Inflammatory macrophage (primary cell): Measurements from ENCODE around the gene NFIX.

Experiments used
- DNase-seq, 2 donors: peaks; one replicate each; pipeline ENCODE4 v3.0.0-alpha.2; 2020 to 2022

The NFIX gene

DNA sequence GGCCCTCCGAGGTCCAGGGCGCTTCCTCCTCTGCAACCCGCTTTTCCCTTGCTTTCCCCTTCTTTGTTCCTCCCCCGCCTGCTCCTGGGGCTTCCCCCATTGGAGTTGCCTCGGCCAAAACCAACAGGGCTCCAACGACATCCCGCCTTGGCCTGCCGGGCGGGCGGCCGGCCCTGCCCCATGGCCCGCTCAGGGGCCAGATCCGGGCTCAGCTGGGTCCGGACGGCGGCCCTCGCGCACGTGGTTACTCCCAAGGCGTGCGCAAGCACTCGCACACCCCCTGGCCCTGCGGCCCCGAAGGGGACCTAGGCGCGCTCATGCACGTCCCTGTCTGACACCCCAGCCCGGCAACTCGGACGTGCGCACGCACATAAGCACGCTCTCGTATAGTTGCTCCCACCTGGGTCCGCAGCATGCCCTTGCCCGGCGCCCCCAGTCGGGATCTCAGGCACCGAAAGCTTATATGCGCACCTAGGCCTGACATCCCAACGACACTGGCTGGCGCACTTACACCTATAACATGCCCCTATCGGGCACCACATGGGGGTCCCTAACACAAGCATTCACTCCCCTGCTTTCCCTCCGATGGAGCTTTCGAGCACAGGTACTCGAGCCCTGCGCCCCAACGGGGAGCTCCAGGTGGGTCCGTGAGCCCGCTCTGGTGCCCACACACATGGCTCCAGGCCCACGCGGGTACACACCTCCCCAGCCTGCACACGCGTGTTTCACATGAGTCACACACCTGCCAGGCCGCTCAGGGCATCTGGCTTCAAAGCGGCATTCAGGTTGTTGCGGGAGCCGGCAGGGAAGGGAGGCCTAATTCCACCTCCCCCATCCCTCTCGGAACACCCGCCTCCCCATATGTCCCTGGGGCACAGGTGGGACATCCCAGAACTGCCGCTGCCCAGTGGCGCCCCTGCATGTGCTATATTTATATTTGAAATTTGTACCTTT, 15.0 kb downstream of the NFIX start:
- no peak for DNase-seq

DNA sequence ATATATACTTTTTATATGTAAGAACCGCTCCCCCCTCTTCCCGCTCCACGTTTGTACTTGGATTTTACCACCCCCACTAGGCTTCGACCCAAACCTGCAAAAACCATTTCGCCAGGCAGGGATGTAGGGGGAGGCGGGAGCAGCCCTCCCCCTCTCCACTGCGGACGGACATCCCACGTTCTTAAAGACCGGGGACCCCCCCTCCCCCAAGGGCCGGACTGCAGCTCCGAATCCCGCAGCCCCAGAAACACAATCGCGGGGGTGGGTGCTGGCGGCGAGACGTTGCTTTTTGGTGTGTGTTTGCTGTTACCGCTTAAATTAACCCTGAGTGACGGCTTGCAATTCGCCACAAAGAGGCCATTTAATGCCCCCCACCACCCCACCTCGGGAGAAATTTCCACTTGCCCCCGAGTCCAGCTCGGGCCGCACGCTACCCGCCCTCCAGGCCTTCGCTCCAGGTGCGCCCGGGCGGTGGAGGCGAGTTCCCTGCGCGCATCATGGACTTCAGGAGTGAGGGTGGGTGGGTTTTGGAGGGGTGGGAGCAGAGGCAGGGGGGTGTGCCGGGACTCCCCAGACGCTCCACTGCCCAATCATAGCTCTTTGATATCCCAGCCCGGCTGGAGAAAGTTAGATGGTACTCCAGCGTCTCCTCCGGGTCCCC, 15.8 kb downstream of the NFIX start:
- DNase-seq, result no peak

DNA sequence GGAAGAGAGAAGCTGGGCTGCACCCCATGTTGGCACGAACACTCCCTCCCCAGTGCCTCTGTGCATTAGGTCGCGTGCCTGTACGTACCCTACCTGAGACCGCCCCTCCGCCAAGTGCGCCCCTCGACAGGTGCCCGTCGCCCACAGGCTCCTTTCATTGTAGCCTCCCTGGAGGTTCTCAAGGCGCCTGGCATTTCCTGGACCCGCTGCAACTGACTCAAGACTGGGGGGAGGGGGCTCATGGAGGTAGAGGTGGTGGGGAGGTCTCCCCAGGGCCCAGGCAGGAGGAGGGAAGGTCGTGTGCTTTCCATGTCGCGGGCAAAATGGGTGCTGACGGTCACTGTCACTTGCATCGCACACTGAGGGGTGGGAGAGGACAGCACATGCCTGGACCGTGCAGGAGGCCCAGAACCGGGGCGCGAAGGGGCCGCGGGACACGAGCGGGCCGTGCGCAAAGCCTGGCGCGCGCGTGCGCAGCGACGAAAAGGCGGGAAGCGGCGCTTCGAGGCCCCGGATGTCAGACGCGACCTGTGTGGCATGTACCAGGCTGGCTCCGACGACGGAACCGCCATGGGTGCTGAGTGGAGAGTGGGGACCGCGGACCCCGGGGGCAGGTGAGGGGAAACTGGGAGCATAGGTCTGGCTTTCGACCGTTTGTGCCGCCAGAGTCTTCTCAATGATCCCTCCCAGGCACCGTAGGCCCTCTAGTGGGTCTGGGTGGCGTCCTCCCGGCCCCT, 16.5 kb downstream of the NFIX start:
- no peak for DNase-seq

DNA sequence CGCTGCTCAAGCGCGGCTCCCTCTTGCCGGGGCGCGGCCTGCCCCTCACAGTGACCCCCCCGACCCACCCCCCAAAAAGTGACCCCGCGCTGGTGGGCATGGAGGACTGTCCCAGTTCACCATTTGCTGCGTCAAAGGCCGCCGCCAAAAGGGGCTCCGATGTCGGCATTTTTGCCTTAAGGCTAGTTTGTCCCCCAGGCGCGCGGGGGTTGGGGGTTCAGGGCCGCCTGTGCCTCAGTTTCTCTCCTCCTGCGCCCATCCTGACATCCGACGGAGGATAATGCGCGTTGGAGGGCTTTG, 17.1 kb downstream of the NFIX start:
- no peak for DNase-seq

DNA sequence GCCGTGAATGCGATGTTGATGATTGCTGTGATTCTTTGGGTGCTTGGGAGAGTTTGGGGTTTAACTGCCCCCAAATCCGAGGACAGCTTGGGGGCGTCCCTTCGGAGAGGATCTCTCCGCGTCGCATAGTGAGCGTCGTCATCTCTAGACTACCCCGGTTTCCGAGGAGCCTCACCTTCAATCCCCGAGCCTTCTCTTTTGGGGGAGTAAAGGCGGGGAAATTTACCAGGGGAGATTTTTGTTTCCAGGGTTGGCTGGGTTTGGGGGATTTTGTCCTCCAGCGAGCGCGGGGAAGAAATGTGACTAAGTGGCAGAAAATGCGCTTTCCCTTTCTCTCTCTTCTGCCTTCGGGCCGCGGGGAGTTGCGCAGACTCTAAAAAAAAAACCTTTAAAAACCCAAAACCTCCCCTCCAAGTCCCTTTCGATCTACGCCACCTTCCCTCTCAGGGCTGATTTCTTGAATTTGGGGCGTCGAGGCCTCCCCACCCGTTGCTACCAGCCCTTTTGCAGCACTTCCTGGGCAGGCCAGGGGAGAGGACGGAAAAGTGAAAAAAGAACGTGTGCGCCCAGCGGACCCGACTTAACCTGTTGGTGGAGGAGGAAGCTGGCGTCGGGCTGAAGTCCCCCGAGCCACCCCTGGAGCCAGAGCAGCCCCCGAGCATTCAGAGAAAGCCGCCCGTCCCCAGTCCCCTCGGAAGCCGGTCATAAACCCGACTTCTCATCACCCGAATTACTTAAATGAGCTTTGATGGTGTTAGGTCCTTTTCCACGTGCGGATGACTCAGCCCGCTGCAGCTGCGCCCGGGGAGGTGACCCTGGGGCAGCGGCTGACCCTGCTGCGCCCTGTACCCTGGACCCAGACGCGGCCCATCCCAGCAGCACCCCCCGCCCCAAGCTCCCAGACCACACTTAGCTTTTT, 17.7 kb downstream of the NFIX start:
- DNase-seq, result peak; percentile 6 to 39

DNA sequence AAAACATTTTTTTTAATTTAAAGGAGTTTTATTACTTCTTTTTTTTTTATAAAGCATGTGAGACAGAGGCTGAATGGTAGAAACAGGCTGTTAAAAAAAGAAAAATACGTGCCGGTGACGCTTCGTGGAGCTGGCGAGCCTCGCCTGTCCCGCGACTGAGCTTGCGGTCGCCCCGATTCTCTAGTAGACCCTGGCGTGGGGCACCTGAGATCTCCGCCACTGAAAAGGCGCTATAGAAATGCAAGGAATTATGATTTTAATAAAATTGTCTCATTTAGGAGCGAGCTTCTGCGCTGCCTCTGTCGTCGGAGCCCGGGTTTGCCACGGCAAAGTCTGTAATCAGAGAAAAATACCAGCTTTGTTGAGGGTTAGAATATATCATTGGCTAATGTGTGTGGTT, 18.4 kb downstream of the NFIX start:
- no peak for DNase-seq

DNA sequence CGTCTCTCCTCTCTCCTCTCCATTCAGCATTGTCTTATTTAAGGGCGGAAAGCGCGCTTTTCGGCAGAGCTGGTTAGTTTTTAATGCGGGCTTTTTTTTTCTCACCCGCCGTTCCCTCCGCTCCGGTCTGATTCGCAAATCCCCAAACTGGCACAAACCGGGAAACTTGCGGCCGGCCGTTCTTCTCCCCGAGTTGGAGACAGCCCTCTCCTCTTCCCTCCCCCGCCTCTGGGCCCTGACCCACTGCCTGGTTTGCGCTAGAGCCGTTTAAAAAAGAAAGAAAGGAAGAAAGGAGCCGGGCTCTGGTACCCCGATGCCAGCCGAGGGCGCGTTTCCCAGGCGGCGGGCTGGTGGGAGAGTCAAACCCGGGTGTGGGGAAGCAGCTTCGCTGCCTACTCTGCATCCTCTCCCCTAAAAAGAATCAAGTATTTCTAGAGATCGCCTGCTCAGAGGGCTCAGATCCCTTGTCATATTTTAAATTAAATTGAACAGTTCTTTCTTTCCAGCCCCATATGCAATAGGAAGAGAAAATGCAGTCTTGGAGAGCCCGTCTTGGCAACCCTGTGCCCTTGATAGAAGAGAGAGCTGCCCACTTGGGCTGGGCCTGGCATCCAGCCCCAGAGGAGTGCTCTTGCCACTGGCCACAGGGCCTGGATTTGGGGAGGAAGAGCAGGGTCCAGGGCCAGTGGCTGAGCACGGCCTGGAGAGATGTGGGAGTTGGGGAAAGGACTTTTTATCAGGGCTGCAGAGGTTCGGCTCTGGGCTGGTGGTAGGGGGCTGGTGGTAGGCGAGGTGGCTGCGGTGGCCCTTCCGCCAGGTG, 19.0 kb downstream of the NFIX start:
- no peak for DNase-seq

DNA sequence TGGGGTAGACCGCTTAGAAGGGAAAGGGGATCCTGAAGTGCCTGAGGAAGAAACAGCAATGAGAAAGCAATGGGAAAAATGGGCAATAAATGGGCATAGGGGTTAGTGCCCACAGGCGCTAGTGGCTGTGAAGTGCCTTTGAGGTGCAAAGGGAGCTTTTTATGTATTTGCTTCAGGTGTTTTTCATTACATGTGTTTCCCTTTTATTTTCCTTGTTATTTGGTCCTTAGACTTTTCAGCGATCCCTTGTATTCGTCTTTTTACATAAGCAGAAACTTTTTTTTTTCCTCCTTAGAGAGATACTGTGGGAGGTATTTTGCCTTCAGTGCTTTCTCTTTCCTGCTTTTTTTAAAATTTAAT, 19.6 kb downstream of the NFIX start:
- DNase-seq, result no peak

DNA sequence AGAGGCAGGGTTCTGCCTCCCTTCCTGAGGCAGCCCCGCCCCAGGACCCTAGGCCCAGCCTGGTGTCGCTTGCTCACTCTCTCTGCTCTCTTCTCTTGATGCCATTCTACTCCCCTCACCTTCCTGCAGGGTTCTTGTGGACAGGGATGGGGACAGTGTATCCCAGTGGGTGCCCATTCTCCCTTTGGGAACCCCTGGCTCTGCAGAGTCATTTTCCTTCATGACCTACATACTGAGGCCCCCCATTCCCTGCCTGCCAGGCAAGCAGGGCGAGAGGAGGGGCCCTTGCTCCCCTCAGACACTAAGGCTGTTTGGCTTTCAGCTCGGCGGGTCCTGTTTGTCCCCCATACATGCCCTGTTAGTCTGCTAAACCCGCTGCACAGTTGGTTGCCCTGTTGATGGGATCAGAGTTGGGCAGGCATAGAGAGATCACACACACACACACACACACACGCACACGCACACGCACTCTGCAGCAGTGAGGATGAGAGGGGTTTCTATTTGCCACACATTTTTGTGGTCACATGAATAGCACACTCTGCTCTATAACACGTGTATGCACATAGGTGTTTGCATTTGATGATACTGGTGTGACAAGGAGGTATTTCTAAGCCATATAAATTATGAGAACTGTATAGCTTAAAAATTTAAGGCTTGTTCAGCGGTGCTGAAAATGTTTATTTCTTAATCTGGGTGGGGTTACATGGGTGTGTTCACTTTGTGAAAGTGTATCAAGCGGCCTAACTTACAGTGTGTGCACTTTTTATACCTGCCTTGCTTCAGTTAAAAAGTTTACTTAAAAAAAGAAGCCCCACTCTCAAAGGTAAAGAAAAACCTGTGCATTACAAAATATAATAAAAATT, 20.3 kb downstream of the NFIX start:
- DNase-seq, result no peak

DNA sequence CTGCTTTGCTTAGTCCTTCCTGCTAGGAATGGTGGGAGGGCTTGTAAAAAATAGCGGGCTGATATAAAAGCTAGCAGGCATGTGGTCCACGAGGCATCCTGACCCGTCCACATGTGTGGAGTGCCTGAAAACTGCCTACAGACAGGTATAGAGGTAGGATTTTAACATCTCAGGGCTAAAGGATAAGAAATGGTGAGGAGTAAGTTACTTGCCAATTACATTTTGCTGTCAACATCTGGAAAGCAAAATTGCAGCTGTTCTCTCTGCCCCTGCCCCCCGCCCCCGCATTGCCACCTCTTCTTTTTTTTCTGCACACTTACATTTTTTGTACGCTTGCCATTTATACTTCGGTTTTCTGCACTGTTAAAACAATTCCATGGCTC, 21.0 kb downstream of the NFIX start:
- no peak for DNase-seq

DNA sequence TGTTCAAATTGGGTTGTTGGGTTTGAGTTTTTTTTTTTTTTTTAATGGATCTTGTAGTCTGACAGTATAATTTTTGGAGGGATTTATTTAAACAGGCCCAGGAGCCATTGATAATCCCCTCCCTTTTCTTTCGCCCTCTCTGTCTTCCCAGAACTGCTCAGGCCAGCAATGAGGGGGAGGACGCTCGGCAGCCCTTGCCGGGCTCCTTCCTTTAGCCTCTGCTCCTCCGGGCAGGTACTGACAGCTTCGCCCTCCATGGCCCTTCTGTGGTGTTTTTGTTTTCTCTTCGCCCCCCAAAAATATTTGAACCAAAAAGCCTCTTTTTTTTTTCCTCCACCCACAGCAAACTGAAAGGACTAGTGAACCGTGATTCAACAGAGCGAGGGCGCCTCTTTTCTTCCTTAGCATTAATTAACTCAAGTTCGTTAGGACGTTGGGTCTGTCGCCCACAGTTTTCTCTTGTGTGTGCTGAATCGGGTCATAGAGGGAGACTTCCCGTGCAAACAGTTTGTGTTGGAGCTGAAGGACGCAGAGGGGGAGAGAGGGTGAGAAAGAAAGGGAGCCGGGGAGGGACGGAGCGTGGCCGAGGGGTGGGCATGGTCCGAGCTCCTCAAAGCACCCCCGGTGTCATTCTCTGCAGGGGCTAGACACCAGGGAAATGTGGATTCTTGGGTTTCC, 21.5 kb downstream of the NFIX start:
- DNase-seq, result no peak

DNA sequence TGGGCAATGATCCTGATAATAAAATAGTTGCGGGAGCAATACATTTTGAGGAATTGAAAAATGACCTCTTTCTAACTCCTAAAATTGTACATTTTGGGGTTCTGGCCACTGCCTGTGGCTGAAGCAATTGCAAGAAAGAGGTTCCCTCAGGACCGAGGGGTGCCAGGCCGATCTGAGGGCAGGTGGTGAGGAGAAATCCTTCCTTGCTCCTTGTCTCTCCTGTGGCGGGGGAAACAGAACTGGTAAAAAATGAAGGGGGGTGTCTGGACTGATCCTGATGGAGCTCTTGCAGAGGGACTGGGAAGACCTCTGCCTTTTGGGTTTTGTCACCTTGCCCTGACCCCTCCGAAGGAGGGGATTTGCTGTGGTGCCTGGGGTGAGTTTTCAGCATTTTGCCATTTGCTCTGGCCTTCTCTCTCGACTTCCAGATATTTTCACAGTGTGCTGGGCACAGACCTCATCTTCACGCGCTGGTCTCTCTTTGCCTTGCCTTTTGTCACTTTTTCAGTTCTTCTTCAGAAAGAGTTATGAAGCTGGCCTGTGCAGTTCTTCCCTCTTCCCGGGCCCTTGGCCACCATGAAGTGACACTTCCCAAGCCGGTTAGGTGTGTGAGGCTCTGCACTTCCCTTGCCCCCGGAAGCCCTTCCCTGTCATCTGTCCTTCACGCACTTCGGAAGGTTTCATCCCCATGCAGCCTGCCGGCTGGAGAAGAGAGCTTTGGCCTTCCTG, 22.2 kb downstream of the NFIX start:
- no peak for DNase-seq

DNA sequence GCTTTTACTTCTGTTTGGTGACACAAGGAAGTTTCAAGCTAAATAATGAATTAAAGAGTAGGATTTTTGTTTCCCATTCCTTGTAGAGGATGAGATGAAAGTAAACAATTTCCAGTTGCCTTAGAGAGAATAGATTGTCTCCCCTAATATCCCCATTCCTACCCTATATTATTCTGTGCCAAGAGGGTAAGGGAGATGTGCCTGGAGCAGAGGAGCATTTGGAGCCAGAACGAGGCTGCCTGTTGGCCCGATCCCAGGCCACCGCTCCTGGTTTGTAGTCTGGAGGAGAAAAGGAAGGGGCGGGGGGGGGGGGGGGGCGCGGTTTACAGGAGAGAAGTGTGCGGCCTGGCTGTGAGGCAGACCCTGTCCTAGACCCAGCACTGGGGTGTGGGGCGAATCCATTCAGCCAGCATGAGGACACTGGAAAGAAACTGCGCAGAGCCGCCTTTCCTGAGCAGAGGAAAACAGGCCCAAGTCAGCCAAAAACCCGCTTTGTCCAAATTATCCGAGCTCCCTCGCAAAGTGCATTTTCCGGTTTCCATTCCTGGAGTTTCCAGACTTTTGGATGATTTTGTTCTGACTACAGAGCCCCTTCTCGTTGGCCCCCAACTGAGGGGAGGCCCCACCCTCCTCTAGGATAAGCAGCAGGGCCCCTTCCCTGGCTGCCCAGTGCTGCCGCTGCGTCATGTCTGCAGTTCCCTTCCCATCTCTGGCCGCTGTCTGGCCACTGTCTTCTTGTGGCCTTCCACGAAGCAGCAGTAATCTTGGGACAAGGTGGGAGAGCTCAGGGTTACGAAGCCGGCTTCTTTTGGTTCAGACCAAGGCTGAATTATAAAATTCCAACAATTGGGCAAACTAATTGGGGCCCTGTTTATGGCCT, 23.0 kb downstream of the NFIX start:
- no peak for DNase-seq

DNA sequence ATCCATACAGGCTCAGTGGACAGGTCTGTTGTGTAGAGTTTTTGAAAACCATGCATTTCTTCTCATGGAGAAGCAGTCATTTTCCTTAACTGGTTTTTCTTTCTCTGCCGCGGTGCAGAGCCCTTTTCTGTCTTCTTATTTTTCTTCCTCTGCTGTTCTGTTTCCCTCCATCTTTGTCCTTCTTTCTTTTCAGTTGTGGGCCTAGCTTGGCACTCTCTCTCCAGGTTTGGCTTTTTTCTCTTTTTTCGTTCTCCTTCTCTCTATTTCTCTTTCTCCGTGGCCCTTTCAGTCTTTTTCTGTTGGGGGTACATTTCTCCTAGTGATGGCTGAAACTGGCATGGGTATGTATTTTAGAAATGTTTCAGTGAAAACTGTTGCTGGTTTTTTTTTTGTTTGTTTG, 24.1 kb downstream of the NFIX start:
- no peak for DNase-seq

DNA sequence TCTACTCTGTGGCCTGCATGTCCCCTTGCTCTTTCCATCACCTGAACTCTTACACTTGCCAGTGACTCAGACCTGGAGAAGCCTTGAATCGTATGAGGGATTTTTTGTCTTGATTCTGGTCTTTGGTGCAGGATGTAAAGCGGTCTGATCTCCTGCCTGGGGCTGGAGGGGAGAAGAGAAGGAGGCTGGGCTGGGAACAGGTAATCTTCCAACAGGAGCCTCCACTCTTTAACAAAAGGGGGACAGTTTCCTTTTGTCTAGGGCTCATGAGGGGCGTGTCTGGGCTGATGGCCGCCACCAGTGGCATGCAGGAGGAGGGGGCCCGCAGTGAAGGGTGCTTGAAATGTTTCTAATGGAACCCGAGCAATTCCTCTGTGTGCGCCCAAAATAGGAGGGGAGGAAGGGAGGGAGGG, 24.7 kb downstream of the NFIX start:
- no peak for DNase-seq

DNA sequence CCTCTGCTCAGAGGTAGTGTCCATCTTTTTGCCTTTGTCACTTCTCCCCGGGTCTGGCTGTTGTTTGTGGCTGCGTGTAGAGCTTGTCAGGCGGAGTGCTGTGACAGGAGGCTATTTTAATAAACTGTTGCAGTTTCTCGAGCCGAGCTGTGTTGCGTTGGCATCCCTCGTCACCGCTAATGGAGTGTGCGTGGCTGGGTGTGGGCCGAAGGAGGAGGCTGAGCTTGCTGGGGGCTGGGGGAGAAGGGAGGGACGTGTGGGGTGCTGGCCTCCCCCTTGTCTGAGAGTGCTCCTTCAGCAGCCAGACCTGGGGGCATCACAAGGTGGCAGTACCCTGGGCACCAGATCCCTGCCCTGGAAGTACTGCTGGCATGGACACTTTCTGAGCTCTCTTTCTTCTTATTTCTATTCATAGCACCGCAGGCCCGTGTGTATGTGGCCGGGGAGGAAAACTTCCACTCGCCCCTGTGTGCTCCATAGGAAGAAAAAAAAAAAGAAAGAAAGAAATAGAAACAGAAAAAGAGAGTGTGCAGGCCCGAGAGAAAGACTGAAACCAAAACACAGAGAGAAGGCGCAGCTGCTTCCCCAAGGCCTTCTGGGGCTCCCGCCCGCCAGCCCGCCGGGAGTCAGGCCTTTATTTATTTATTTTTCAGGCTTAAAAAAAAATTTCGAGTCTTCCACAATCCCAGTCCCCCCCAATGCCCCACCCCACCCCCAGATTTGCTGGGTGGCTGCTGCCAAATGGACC, 27.0 kb downstream of the NFIX start:
- DNase-seq, result no peak

DNA sequence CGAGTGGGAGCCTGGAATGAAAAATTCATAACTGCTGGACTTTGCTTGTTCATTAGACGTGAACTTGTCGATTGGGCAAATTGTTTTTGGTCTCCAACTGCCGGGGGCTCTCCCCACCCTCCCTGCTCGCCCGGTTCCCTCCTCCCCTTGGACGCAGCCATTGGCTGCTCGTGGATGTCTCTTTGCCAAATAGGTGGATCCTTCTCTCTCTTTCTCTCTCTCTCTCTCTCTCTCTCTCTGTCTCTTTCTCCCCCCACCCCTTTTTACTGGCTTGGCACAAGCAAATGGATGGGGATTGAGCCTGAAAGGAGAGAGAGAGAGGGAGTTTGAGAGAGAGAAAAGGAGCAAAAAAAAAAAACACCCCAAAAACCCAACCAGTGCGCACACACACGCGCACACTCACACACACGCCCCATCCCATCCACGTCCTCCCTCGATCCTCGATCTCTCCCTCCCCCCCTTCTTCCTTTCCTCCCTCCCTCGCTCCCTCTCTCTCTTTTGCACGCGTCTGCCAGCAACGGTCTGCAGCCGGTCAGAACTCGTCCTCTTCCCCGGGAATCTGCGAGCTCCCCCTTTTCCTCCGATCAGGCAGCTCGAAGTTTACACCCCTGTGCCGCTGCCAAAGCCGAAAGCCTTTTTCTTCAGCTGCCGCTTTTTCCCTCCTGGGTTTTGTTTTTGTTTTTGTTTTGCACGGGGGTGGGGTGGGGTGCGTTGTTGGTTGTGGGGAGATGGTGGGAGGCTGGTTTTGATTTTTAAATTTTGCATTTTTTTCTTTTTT, 27.8 kb downstream of the NFIX start:
- no peak for DNase-seq
